PFSK-1 (cell line): ENCODE measurements around the gene LGALSL.

Experiments used
- FOXP2 ChIP-seq: optimal IDR thresholded peaks from 2 replicates; pipeline ENCODE3; 2011; ENCODE audit warnings: borderline replicate concordance, control low read depth, inconsistent platforms; ENCODE audit not compliant: insufficient read depth; ENCODE audit errors: extremely low read length, extremely low read depth
- POLR2AphosphoS5 ChIP-seq: IDR thresholded peaks from 2 replicates; pipeline ENCODE4 v1.6.1; 2012; ENCODE audit warnings: low read depth, mild to moderate bottlenecking, control low read depth, low read length, moderate library complexity
- REST ChIP-seq, 2 experiments: IDR thresholded peaks; 2 replicates each; pipeline versions ENCODE4 v1.6.1 to v1.8.0; 2011 to 2012; ENCODE audit warnings: low read depth in 2 of 2, low read length in 2 of 2, control low read depth in 1 of 2, inconsistent platforms in 1 of 2, mild to moderate bottlenecking in 1 of 2, moderate library complexity in 1 of 2; ENCODE audit not compliant: insufficient read depth in 1 of 2
- SIN3A ChIP-seq: IDR thresholded peaks from 2 replicates; pipeline ENCODE4 v1.6.1; 2012; ENCODE audit warnings: mild to moderate bottlenecking, low read length, moderate library complexity, borderline replicate concordance; ENCODE audit not compliant: insufficient read depth
- TAF1 ChIP-seq: IDR thresholded peaks from 2 replicates; pipeline ENCODE4 v1.6.1; 2012; ENCODE audit warnings: low read length, control low read depth, borderline replicate concordance; ENCODE audit not compliant: insufficient read depth

The LGALSL gene

GRCh38 chr2:64424416-64424987, 29.5 kb upstream of the LGALSL start:
- TF ChIP-seq TAF1: no peak
- no peak for TF ChIP-seq POLR2AphosphoS5
- TF ChIP-seq FOXP2: no peak
- TF ChIP-seq SIN3A: no peak

- TF ChIP-seq TAF1 (no peak), FOXP2 (no peak), REST (IDR thresholded peaks at IDR 0.05; ENCODE audit: insufficient read depth in 1 of 2, low read depth in 2 of 2, low read length in 2 of 2) (no peak), POLR2AphosphoS5 (no peak), SIN3A (no peak)
Observed at GRCh38 chr2:64426183-64426952, 27.6 kb upstream of the LGALSL start.

GRCh38 chr2:64434039-64434657, 19.8 kb upstream of the LGALSL start:
- TF ChIP-seq POLR2AphosphoS5 (no peak), SIN3A (no peak), FOXP2 (no peak), REST (IDR thresholded peaks at IDR 0.05; ENCODE audit: insufficient read depth in 1 of 2, low read depth in 2 of 2, low read length in 2 of 2) (no peak), TAF1 (no peak)

GRCh38 chr2:64437883-64438282, 16.1 kb upstream of the LGALSL start:
- TF ChIP-seq TAF1 (no peak), REST (IDR thresholded peaks at IDR 0.05; ENCODE audit: insufficient read depth in 1 of 2, low read depth in 2 of 2, low read length in 2 of 2) (no peak), POLR2AphosphoS5 (no peak), SIN3A (no peak), FOXP2 (no peak)

GRCh38 chr2:64439194-64439593, 14.8 kb upstream of the LGALSL start:
- TF ChIP-seq POLR2AphosphoS5 (no peak), REST (IDR thresholded peaks at IDR 0.05; ENCODE audit: insufficient read depth in 1 of 2, low read depth in 2 of 2, low read length in 2 of 2) (no peak), FOXP2 (no peak), TAF1 (no peak), SIN3A (no peak)
